GM19043 (cell line): ENCODE data around the gene SLAIN1.

Source experiments
- ATAC-seq: cut with Tn5 transposase; IDR thresholded peaks from one replicate; pipeline ENCODE4 v1.9.1; 2021; ENCODE audit warnings: low read depth; ENCODE audit not compliant: unreplicated experiment

Gene SLAIN1

DNA sequence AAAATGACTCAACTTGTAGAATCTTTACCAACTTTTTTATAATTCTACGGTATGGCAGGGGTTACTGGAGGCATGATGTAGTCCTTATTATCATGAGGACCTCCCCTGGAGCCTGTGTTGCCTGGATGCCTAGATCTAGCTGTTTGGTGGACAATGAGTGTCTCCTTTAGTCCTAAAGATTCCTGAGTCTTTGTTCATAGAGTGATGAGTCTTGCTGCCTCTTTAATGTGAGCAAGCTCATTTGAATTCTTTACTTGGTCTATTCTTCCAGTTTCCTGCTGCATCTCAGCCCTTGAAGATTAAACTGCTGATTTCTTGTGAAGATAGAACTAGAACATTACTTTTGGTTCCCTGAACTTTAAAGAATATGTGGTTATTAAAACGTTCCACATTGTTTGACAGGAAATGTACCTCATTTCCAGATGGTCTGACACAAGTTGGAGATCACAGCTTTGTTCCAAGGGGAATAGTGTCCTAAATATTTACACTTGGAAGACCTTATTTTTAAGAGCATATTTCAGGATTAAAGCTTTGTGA, 51.9 kb downstream of the SLAIN1 start:
- no peak for ATAC-seq

DNA sequence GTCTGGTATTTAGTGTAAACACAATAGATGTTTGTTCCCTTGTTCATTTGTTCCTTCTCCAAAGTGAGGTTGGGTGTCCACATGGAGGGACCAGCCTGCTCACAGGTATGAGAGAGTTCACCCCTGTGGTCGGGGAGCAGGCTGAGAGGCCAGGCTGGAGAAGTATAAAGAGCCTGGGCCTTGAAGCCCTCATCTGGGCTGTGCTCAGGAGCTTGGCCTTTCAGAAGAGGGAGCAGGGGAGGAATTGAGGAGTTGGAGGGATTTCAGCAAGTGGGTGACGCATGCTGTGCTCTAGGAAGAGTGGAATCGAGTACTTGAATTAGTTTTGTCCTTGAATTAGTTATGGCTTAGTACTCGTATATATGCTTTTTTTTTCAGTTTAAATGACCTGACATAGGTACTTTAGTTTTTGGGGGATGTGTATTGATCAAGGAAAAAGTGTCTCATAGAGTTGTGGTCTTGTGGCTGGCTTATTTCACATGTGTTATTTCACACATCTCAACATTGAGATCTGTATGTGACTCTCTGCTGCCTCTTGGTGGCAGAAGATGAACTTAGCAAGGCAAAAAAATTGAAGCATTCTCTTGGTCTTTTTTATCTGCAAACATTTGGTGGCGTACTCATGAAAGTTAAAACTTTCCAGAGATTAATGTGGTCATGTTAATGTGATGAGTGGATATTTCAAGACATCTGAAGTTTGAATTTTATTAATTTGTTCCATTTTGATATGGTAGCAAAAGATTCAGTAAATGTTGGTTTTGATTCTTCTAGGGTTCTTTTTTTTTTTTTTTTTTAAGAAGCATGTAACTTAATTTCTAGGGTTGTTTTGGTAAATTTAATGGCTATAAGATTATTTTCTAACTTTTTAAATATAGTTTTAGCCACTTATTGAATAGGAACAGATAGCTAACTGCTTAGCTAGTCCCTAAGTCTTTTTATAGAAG, 54.3 kb downstream of the SLAIN1 start:
- ATAC-seq: peak; percentile 79

DNA sequence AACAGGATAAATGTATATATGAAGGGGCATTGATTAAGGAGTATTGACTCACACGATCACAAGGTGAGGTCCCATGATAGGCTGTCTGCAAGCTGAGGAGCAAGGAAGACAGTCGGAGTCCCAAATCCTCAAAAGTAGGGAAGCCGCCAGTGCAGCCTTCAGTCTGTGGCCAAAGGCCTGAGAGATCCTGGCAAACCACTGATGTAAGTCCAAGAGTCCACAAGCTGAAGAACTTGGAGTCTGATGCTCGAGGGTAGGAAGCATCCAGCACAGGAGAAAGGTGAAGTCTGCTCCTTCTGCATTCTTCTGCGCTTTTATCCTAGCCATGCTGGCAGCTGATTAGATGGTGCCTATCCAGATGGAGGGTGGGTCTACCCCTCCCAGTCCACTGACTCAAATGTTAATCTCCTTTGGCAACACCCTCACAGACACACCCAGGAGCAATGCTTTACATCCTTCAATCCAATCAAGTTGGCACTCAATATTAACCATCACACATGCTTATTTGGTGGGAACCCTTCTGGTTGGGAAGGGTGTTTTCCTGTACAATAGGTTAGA, 55.1 kb downstream of the SLAIN1 start:
- no peak for ATAC-seq

DNA sequence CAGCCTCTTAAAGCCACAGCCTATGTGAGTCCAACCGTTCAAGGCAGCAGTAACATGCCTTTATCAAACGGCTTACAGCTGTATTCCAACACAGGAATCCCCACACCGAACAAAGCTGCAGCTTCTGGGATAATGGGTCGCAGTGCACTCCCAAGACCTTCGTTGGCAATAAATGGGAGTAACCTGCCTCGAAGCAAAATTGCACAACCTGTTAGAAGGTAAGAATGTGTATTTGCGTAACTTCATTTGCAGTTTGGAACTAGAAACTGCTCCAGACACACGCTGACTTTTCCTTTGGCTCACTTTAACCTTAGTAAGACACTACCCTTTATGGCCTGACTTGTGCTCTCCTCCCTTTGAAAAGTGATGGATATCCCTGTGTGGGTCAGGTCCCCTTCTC, 63.4 kb downstream of the SLAIN1 start:
- no peak for ATAC-seq

DNA sequence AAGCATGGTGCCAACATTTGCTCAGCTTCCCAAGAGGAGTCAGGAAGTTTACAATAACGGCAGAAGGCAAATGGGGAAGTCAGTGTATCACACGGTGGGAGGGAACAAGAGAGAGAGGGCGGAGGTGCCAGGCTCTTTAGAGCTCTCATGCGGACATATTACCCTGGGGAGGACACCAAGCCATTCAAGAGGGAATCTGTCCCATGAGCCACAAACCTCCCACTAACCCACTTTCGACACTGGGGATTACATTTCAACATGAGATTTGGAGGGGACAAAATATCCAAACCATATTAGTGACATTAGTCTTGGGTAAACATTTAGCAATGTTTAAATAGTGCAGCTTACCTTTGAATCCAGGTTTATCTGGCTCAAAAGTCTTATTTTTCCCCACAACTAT, 69.9 kb downstream of the SLAIN1 start:
- ATAC-seq: no peak

DNA sequence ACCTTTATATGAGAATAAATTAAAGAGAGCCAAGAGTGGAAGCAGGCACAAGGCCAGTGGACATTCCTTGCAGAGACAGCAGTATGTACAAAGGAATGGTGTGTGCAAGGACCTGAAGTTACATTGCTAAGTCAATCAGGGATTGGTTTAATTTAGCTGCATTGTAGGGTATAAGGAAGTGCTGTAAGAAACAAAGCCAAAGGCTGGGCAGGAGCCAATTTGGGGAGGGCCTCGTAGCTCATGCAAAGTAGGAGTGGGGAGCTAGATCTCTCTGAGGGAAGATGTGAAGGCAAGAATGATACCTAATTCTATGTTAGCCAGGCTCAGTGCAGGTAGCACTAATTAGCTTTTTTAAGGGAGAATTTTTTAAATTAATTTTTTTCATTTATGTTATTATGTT, 76.7 kb downstream of the SLAIN1 start:
- ATAC-seq: no peak

DNA sequence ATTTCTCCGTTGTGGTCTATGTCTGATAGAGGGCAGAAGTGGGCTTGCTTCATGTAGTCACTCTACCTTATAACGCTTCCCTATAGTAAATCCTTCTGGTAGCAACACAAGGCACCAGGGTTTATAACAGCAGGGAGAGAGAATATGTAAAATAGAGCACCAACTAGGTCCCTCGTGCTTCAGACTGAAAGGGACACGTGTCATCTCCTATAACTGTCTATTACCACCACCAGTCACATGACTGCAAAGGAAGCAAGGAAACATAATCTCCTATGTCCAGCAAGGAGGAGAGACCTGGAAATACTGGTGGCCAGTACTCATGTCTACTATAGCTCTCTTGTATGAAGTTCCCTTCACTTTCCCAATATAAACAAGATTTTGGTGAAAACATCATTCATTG, 79.2 kb downstream of the SLAIN1 start:
- ATAC-seq: no peak

DNA sequence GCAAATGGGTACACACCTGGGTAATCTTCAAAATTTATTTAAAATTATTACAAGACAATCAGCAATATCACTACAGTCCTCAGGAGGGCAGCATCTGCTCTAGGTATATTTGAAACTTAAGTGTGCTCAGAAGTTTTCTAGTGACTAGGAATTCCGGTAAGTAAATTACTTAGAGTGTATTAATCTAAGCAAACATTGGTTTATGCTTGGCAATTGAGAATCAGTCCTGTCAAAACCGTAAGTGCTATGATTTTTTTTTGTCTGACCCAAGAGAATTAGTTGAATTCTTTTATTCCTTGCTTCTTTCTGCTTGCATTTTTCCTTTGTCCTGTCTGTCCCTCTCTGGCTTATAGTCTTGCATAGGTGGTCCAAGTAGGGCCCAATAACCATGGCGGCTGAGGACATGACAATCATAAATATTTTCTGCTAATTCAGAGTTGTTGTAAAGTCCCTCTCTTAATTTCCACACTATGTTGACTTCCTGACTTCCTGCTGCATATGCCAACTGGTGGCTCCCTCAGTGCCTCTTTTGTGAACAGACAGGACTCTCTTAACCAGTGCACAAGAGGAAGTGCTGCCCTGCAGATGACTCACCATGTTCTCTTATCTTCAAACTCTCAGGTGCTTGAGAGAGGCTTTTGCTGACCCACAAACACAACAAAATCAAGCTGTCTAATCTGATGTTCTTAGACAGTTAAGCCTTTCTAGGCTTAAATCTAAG, 82.2 kb downstream of the SLAIN1 start:
- ATAC-seq: peak; percentile 86

DNA sequence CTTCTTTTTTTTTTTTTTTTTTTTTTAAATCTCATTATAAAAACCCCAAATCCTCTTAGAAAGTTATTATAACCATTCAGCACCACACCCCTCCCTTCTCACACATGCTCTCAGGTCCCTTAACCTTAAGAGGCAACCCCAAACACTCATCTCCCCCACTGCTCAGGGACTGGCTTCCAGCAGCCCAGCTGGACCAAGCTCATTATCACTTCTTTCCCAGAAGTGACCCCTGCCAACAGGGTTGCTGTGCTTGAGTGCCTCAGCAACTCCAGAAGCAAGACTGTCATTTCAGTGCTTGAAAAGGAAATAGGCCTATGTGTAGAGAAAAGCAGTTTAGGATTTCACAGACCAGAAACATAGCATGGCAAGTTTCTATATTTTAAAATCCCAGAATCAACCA, 84.3 kb downstream of the SLAIN1 start:
- ATAC-seq: no peak

DNA sequence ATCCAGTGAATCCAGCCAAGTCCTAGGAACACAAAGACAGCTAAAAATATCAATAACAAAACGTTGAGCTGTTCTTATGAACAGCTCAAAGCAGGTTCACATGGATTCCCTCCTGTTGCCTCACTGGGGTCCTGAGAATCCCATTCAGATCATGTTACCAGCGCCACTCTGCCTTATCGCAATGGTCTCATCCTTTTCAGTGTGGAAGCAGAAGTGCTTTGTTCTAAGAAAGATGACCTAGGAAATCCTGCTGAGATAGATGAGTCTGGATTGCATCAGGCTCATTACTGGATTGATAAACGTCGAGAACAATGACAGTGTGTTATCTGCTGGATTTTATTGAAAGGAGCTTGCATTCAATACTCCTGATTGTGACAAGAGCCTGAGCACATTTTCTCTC, 87.0 kb downstream of the SLAIN1 start:
- ATAC-seq: no peak

DNA sequence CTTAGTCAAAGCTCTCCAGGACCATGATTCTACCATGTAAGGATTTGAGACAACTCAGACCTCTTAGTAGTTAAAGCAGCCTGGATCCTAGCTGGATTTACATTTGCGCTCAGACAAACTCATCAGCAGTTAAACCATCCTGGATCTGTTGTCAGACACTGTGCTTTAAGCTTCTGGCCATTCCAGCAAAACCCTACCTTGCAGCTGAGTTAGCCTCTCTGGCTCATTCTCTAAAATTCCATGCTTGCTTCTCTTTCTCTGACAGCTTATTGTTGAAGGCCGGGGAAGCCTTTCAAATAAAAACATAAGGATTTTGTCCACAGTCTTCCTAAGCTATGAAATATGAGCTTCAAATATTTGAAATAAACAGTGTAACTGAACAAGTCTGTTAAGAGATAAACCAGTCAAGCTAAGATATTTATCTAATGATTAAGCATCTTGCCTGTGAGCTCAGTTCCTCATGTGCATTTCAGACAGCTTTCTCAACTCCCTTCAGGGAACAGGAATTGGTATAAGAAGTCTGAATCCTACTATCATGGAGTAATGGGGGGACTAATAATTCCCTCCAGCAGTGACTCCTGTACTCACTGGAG, 89.3 kb downstream of the SLAIN1 start:
- no peak for ATAC-seq

DNA sequence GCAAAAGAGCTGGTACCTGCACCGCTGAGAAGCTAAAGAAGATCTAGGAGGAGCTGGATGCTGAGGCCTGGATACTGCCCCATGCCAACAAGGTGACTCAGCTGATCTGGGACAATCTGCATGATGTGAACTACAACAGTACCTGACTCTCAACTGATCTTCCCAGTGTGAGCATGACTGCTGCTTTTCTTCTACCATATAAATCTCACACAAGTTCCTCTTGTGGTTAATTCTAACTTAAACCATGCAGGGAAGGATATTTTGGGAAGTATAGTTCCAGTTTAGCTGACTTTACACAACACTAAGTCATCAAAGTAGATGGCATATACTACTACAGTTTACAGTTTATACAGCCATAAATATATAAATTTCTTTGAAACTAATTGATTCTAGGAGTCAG, 91.9 kb downstream of the SLAIN1 start:
- ATAC-seq: no peak

DNA sequence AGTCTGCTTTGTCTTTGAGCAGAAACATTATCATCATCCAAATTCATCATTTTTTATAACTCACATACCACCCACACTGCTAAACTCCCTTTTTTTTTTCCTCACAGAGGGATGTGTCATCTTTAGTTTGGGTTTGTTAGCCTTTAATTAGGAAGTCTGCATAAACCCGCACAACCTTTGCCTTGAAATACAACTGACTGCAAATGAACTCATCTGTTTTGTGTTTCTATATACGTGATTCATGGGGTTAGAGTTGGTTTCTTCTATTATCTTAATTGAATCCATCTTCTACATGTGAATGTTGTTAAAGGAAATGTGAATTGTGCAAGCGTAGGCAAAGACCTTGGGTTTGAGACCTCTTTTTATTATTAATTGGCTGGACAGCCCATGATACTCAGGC, 102.7 kb downstream of the SLAIN1 start:
- no peak for ATAC-seq

DNA sequence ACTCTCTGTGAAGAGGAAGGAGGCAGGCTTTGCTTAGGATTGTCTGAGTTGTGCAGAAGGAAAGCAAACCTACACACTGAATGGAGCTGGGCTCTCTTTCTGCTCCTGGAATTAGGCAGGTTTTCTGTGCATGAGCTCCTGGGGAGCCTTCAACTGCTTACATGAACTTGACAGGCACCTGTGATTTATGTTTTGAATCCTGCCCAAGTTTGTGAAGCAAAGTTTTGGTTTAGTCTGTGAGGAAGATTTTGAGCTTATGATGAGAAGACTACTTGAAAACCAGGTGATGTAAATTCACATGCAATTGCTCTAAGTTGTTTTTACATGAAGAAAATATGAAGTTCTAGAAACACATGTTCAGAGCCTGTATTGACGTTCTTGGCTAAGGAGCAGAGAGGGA, 109.0 kb downstream of the SLAIN1 start:
- no peak for ATAC-seq

DNA sequence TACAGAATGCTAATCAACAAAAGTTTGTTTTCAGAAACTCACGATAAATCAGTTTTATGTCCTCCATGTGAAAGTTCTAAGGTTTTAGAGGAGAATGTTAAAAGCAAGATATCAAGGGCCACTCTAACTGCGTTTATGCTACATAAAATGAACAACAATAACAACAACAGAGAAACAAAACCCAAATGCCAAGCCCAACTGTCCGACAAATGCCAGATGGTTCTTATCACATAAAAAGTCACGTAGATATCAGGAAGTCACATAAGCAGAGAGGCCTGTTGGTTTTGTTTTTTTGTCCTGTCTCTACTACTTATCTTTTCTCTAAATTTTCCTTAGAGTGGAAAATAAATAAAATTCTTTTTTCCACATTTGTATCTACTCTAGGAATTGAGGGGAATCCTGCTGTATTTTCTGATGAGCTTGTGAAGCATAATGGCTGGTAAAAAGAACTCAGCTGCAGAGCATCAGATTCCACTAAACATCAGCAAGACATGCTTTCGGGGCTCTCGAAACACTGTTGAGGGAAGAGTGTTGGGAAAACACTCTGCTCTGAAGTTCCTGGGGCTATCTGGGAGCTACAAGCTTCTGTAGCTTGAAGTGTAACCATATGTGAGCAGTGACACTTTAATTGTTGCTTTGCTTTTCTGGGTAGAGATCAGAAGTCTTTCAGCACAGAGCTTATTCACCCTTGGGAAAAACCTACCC, 110.1 kb downstream of the SLAIN1 start:
- ATAC-seq: no peak

DNA sequence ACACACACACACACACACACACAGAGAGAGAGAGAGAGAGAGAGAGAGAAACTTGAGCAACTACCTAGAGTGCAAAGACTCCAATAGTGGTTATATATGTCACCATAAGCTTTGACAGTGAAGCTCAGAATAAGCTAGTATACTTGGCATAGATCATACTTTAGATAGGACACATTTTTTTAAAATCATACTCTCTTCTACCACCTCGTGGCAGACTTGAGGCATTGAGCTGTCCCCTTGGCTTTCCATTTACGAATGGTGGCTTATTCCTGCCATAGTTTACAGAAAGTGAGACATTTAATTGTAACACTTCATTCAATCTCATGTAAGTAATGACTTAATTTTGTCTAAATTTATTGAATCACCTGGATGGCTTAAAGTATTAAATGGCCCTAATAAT, 112.9 kb downstream of the SLAIN1 start:
- ATAC-seq: peak; percentile 76

DNA sequence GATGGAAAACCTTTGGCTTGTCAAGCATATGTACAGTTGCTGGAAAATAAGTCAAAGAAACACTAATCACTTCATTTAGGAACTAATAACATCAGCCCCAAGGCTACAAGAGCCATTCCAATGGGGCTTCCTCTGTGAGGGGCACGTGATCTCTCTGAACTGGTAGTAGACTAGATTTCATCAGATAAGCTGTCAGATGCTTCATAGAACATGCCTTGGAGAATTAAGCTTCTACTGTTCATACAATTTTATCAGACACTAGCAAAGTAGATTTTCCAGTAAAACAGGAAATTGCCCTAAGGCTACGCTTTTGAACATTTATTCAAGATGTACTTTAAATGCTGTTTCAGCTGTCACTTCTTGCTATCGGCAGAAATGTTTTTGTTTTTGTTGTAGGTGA, 113.4 kb downstream of the SLAIN1 start:
- ATAC-seq: no peak

DNA sequence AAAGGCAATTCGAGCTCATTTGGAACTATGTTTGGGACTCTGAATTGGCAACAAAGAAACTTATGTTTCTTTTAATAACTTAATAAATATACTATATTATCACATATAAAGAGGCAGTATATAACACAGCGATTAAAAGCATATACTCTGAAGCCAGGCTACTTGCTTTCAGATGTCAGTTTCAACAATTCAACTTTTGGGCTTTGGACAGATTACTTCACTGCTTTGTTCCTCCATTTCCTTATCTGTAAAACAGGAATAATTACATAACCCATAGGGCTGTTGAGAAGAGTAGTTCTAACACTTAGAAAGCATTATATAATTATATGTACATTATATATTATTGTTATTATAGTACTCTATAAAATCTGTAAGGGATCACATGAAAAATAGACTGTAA, 113.9 kb downstream of the SLAIN1 start:
- no peak for ATAC-seq

DNA sequence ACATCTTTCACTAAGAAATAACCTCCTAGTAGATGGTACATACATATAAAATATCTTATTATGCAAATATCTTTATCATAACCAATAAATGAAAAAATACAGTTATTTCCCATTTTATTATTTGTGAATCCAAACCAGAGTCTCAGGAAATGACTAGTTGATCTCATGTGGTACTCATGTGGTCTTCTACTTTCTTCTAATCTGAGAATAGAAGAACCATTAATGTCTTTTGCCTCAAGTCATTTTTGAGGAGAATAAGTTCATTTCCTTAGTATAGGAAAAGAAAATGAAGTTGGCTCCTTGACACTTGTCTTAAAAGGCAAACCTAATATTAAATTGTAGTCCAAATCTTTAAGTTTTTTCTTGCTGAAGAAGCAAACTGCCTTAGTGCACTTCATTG, 114.5 kb downstream of the SLAIN1 start:
- no peak for ATAC-seq
